Endometrial microvascular endothelial cells (primary cell): ENCODE data around the gene FARP1. TPM values are rescaled to one million over a fixed set of nuclear protein-coding genes. Genes with fewer than 3 reads are reported as not detected.

Experiments used
- in situ Hi-C: cut with HindIII; loops from 2 replicates; pipeline ENCODE4 v1.10.0; 2017; ENCODE audit warnings: low sequenced_read_pairs, low pct_unique_long_range_greater_than_20kb; ENCODE audit errors: inconsistent ontology term
- total RNA-seq: library from RNA; depleted of rRNA; stranded (reverse); fragments of >200 nt; gene quantifications from one replicate; pipeline ENCODE4 v1.2.3, GENCODE V29; 2015; ENCODE audit errors: inconsistent ontology term

FARP1 gene
- total RNA-seq, 1 donor from 2014 or later: 67.3 TPM

GRCh38 chr13:98239162-98240076 is 96.5 kb downstream of the FARP1 start:
- in situ Hi-C loops: no loop called here

GRCh38 chr13:98240135-98240534 is 97.2 kb downstream of the FARP1 start:
- in situ Hi-C loops: no loop called here

DNA sequence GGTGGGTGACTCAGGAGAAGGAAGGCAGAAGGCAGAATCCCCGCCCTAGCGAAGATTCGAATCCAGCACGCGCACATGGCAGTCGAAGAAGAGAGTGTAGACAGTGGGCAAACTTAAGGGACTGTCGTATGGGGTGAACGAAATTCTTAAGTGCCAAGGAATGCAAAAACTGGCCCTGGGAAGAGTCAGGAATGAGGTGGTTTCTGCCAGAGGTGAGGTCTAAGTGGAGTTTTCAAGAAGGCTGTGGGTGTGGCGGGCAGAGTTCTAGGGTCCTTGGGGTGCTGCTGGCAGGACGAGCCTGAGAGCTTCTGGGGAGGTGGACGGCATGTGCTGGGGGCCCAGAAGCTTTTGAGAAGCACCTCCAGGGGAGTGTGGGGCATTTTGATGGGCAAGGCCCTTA is 98.1 kb downstream of the FARP1 start:
- in situ Hi-C loops: no loop called here

- in situ Hi-C loops: no loop called here
Observed at GRCh38 chr13:98241976-98242375, 99.1 kb downstream of the FARP1 start.

DNA sequence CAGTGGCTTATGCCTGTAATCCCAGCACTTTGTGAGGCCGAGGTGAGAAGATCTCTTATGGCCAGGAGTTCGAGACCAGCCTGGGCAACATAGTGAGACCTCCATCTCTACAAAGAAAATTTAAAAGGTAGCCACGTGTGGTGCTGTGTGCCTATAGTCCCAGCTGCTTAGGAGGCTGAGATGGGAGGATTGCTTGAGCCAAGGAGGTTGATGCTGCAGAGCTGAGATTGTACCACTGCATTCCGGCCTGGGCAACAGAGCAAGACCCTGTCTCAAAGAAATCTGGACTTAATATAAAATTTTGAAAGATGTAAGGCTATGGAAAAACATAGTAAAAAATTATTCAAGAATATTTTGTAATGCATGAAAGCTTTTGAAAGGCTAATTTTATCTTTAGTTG is 99.5 kb downstream of the FARP1 start:
- in situ Hi-C loops: no loop called here

DNA sequence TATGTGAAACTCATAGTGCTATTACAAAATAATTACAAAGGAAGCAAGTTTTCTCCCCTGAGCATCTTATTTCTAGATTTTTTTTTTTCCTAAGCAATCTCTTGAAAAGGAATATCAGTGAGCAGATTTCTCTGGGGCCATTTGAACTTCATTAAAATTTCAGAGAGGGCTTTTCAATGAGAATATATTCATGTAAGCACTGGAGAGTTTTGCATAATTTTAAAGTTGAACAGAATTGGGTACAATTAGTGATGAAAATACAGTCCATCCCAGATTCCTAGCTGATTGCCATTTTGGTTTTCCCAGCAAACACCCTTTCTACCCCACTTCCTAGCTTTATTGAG is 101.0 kb downstream of the FARP1 start:
- in situ Hi-C loops: no loop called here

DNA sequence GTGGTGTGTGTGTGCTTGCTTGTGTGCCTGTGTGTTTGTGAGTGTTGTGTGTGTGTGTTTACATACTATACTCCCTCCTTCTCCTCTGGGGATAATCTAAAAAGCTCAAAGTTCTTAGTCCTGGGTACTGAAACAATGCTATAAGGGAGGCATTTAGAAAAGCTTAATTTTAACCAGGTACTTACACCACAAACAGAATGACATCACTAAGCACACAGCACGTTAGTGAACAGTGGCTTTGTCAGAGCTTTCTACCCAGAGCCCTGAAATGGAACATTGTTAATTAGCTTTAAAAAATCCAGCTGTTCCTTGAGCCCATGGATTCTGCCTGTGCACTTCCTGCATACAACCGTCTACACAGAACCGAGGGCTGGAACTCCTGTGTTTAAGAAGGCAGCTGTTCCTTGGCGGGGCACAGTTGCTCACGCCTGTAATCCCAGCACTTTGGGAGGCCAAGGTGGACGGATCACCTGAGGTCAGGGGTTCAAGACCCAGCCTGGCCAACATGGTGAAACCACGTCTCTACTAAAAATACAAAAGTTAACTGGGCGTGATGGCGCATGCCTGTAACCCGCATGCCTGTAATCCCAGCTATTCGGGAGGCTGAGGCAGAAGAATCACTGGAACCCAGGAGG is 103.8 kb downstream of the FARP1 start:
- in situ Hi-C loops: no loop called here

DNA sequence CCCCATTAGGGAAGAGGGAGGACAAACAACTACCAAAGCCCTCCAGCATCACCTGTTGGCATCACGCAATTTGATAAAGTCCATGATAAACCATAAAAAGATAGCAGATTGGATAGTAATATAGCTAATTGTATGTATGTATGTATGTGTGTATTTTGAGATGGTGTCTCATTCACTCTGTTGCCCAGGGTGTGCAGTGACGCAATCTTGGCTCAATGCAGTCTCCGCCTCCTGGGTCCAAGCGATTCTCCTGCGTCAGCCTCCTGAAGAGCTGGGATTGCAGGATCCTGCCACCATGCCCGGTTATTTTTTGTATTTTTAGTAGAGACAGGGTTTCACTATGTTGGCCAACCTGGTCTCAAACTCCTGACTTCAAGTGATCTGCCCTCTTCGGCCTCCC is 108.8 kb downstream of the FARP1 start:
- in situ Hi-C loops: no loop called here

DNA sequence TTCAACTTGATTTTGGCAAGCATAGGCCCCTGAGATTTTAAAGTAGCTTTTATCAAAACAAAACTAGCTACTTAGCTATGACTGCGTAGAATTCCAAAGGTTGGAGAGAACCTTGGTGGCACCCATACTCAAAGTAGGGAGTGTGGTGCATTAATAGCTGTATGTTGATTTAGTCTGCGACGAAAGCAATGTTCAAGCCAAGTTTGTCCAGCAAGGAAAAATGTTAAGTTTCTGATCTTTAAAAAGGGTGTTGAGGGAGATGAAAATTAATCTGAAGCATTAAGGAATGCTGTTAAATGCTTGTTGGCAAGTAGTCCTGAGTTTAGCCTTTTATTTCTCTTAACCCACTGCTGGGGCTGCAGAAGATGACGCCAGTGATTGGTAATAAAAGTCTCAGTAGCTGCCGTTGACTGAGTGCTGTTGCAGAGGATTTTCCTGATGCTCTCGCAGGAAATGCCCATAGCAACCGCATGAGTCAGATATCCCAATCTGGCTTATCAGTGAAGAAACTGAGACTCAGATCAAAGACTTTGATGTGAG is 110.1 kb downstream of the FARP1 start:
- in situ Hi-C loops: no loop called here

DNA sequence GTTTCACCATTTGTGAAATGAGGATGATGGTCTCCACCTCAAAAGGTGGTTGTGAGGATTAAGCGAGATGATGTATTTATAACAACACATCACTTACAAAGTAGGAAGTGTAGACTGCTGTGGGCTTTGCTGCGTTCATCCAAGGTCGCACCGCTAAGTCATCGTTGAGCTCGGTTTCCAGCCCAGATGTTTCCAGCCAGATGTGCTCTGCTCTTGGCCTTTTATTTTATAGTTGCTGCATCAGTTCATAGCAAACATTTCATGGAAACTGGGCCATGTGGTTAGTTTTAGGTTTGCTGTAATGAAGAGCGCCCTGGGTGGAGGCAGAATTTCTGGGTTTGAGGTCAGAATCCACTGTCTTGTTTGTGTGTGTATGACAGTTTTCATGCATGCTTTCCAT is 110.6 kb downstream of the FARP1 start:
- in situ Hi-C loops: no loop called here

GRCh38 chr13:98254513-98254912 is 111.6 kb downstream of the FARP1 start:
- in situ Hi-C loops: no loop called here

DNA sequence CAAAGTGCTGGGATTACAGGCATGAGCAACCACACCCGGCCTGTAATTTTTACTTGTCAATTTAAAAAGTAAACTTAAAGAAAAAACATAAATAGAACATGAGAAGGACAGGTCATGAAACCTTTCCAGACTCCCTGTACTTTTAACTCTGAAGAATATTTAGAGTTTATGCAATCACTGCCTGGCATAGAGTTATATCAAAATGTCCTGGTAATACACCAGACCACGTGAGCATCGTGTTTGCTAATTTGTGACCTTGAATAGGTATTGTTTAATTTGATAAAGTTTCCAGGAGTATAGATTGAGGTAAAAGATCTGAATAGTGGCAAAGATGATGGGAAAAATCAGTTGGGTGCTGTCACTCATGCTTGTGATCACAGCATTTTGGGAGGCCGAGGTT is 115.3 kb downstream of the FARP1 start:
- in situ Hi-C loops: no loop called here

DNA sequence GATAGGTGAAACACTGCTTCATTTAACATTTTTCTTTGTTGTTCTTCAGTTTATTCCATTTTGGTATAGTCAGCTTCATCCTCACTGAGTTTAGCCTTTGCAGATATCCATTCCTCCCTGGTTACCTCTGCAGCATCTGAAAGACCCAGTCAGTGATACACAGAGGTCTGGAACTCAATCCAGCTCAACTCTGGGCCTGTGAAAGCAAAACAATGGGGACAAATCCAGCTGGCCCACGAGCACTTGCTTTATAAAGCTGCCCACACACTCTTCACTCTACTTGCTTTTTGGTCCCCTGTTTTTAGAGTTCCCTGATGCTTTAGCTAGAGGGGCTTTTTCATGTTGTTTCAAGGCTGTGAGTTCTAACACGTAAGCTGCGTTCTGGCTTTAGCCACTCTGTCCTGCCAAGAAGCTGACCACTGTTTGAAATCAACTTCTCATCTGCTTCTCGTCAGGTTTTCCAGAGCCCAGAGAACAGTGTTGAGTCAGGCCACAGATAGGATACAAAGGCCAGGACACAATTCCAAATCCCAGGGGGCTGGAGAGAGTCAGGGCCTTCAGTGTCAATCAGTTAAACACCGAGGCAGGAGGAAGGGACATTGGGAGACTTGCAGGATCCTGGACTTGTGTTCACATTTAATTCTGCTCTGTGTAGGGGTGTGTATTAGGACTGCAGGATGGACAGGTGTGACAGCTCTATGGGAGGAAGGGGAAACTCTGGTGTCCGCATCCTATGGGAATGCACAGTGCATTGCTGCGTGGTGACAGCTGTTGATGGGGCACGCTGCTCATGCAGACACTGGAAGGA is 117.7 kb downstream of the FARP1 start:
- in situ Hi-C loops: no loop called here

- in situ Hi-C loops: no loop called here
Observed at GRCh38 chr13:98261165-98261702, 118.3 kb downstream of the FARP1 start.

DNA sequence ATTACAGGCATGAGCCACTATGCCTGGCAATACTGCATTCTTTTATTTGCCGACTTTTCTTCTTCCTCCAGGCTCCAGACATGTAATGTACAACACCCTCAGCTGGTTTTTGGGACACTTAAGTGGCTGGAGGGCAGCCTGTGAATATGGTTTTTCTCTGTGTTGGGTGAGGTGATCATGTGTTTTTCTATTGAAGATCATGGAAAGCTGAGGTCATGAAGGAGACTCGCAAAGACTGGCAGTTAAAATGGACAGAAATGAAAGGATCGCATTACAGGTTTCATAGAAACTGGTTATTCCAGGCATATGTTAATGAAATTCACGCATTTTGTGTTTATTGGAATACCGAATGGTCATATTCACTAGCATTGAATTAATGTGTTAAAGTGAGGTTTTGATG is 119.4 kb downstream of the FARP1 start:
- in situ Hi-C loops: no loop called here

DNA sequence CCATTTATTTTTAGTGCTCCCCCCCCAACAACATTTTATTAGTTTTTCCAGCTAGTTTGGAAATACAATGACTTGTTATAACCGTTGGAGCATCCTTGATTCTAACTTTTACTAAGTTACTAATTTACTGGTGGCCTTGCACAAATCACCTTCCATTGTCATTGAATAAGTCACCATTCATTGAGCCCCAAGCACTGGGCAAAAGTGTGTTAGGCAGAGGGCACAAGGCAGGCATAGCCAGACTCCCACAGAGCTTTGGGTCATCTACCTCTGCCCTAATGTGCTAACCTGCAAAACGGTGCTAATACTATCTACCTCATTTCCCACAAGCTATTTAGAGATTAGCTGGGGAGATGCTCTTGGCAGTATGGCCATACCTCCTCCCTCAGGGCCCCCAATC is 120.9 kb downstream of the FARP1 start:
- in situ Hi-C loops: no loop called here

DNA sequence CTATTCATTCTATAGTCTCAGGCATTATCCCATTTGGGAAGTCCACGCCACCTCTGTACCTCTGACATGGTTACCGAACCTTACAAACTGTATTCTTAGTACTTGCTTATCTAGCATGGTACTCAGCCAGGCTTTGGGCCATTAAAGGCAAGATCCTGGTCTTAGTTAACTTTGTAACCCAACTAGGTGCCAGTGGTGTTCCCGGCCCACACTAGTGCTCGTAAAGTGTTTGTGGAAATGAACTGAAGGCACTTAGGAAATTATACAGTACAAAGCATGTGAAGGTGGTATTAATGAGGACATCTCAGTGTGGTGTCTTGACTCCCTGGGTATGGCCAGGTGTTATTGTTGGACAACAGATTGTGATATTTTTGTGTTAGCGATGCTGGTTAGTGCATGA is 122.0 kb downstream of the FARP1 start:
- in situ Hi-C loops: no loop called here

DNA sequence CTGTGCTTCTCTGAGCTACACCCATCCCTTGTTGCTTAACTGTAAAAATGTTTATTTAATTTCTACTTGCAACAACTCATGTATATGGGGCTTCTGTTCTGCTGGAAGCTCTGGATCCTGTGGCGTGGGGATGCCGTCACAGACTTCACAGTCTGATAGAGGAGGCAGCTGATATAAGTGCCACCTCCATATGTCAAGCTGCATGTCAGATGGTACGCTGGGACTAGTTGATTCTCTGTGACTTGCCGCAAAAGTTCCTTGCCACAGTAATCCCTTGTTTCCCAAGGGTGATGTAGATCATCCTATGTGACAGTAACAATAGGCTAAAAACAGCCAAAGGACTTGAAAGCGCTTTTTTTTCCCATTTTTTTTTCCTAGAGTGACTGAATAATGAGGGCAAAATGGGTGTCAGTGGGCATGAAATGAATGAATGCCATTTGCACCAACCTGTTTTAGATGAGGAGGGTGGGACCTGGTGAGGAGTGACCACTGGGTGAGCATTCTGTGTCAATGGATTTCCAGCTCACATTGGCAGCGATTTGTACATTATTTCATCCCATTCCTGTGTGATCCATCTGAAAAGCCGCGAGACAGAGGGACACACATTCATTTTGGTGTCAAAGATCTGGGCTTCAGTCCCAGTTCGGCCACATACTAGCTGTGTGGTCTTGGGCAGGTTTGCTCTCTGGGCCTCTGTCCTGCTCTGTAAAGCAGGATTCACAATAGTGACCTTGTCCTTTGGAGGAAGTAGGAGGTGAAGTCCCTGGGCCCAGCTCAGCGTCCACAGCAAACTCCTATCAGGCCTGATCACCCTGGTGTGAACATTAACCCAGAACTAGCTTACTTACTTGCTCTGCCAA is 123.0 kb downstream of the FARP1 start:
- in situ Hi-C loops: no loop called here
